ENCODE results near the gene SLC6A19. TPM values are rescaled to one million over a fixed set of nuclear protein-coding genes. Genes with fewer than 3 reads are reported as not detected.

SLC6A19 gene
- total and polyA plus RNA-seq, 10 of the 15 experiments (the other 5 are each of a cell fraction or from before 2014, with no cell fraction given) = 0.01 to 0.03 TPM; not detected in 8

DNA sequence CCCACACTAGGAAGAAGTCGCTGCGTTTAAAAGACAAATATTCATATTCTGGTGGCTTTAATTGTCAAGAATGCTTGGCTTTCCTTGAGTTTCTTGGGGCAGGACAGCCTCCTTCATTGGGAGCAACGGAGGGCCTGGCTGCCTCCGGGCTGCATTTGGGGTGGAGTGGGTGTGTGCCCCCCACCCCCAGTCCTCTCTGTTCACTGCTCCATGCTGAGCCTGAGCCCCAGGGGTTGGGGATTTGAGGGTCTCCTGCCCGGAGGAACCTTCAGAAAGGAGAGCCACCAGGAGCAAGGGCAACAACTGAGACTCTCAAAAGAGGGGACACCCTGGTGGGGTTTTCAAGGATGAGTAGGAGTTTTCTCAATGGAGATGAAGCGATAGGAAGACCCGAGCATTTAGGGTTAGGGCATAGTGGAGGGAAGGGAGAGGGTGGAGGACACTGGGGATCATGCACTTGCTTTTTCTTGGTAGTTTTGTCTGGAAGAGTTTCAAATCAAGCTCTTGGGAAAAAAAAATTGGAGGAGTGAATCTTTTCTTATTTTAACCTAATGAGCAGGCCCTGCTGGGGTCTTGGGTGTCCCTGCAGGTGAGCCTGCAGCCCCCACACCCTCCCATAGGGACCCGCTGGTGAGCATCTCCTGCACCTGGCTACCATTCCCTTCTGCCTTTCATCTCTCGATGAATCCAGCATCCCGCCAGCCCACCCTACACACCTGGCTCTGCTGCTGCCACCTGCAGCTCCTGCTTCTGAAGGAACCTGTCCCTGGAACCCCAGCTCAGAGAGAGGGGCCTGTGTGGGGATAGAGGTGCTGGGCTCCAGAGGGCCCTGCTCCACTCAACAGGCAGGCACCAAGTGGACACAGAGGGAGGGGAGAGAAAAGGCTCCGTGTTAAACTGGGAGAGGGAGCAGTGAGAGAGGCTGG is 4.1 kb downstream of the SLC6A19 start:
- H3K4me2 ChIP-seq (ENCODE audit: control insufficient read depth, insufficient read depth) = no peak overlapping the region
- ChIA-PET POLR2A (no interaction called here), RAD21 (ENCODE audit: unreplicated experiment) (no interaction called here), SMC1A (ENCODE audit: uncharacterized antibody, unreplicated experiment) (no interaction called here), CTCF (no interaction called here)
- H3K27me3 ChIP-seq (replicated peaks in 1 of 2; ENCODE audit: control insufficient read depth in 2 of 2, insufficient read depth in 2 of 2, low read length in 1 of 2) = no peaks in the 10 kb centered on the region
- H3K27ac ChIP-seq (ENCODE audit: control insufficient read depth, insufficient read depth) = no peak overlapping the region
- DNase-seq (ENCODE audit: low read depth, low spot score) (no peak), FAIRE-seq (no peak), ATAC-seq (no peak)
- TF ChIP-seq, protein P1, sequence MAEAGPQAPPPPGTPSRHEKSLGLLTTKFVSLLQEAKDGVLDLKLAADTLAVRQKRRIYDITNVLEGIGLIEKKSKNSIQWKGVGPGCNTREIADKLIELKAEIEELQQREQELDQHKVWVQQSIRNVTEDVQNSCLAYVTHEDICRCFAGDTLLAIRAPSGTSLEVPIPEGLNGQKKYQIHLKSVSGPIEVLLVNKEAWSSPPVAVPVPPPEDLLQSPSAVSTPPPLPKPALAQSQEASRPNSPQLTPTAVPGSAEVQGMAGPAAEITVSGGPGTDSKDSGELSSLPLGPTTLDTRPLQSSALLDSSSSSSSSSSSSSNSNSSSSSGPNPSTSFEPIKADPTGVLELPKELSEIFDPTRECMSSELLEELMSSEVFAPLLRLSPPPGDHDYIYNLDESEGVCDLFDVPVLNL (IDR thresholded peaks at IDR 0.05; ENCODE audit: low read depth, low read length) = no peak
- H3K4me3 ChIP-seq = no peak overlapping the region
- in situ Hi-C loops (cut with MboI) = no loop called here
- no TSS peak for BruUV-seq (replicated peaks)
- H3K36me3 ChIP-seq (ENCODE audit: control insufficient read depth in 2 of 2, insufficient read depth in 2 of 2, low read length in 1 of 2) = no peaks in the 10 kb centered on the region
- no peaks in the 10 kb centered on the region for H3K79me2 ChIP-seq (ENCODE audit: control insufficient read depth, insufficient read depth, low read length)
- no peak overlapping the region for H2AFZ ChIP-seq (ENCODE audit: control insufficient read depth, low read depth, low read length)
- H4K20me1 ChIP-seq (ENCODE audit: control insufficient read depth, insufficient read depth) = no peaks in the 10 kb centered on the region; the same call in 1 of the 2 replicates
- intact Hi-C loops (cut with micrococcal nuclease; ENCODE audit: unreplicated experiment) = no loop called here
- no peak overlapping the region for H3K9ac ChIP-seq (ENCODE audit: control insufficient read depth, insufficient read depth, low read length)
- no peaks in the 10 kb centered on the region for H3K9me3 ChIP-seq (replicated peaks; ENCODE audit: control insufficient read depth, insufficient read depth, low read length)
- H3K4me1 ChIP-seq (ENCODE audit: control insufficient read depth, insufficient read depth, low read length) = no peaks in the 10 kb centered on the region
- WGBS (ENCODE audit: insufficient coverage, insufficient replicate concordance, low lambda C conversion rate, missing lambda C conversion rate) = 30% methylated on average over 11 of the region's 11 CpGs

- no peak for DNase-seq (ENCODE audit: low read depth, low spot score)
- Histone ChIP-seq H2AFZ (ENCODE audit: control insufficient read depth, low read depth, low read length) (no peak overlapping the region), H3K4me3 (no peak overlapping the region), H3K27ac (ENCODE audit: control insufficient read depth, insufficient read depth) (no peak overlapping the region), H3K36me3 (ENCODE audit: control insufficient read depth in 2 of 2, insufficient read depth in 2 of 2, low read length in 1 of 2) (no peaks in the 10 kb centered on the region), H3K9me3 (replicated peaks; ENCODE audit: control insufficient read depth, insufficient read depth, low read length) (no peaks in the 10 kb centered on the region), H3K4me2 (ENCODE audit: control insufficient read depth, insufficient read depth) (no peak overlapping the region), H3K79me2 (ENCODE audit: control insufficient read depth, insufficient read depth, low read length) (no peaks in the 10 kb centered on the region), H4K20me1 (ENCODE audit: control insufficient read depth, insufficient read depth) (no peaks in the 10 kb centered on the region; the same call in 1 of the 2 replicates), H3K27me3 (replicated peaks in 1 of 2; ENCODE audit: control insufficient read depth in 2 of 2, insufficient read depth in 2 of 2, low read length in 1 of 2) (no peaks in the 10 kb centered on the region), H3K9ac (ENCODE audit: control insufficient read depth, insufficient read depth, low read length) (no peak overlapping the region), H3K4me1 (ENCODE audit: control insufficient read depth, insufficient read depth, low read length) (no peaks in the 10 kb centered on the region)
- ChIA-PET POLR2A (no interaction called here), RAD21 (ENCODE audit: unreplicated experiment) (no interaction called here), CTCF (no interaction called here), SMC1A (ENCODE audit: uncharacterized antibody, unreplicated experiment) (no interaction called here)
- BruUV-seq (replicated peaks) = no TSS peak
- no peak for FAIRE-seq
- WGBS (ENCODE audit: insufficient coverage, insufficient replicate concordance, low lambda C conversion rate, missing lambda C conversion rate) = 61% methylated on average over 39 of the region's 49 CpGs
- in situ Hi-C loops (cut with MboI) (no loop called here), intact Hi-C loops (cut with micrococcal nuclease; ENCODE audit: unreplicated experiment) (no loop called here)
- no peak for ATAC-seq
- TF ChIP-seq, protein P2, sequence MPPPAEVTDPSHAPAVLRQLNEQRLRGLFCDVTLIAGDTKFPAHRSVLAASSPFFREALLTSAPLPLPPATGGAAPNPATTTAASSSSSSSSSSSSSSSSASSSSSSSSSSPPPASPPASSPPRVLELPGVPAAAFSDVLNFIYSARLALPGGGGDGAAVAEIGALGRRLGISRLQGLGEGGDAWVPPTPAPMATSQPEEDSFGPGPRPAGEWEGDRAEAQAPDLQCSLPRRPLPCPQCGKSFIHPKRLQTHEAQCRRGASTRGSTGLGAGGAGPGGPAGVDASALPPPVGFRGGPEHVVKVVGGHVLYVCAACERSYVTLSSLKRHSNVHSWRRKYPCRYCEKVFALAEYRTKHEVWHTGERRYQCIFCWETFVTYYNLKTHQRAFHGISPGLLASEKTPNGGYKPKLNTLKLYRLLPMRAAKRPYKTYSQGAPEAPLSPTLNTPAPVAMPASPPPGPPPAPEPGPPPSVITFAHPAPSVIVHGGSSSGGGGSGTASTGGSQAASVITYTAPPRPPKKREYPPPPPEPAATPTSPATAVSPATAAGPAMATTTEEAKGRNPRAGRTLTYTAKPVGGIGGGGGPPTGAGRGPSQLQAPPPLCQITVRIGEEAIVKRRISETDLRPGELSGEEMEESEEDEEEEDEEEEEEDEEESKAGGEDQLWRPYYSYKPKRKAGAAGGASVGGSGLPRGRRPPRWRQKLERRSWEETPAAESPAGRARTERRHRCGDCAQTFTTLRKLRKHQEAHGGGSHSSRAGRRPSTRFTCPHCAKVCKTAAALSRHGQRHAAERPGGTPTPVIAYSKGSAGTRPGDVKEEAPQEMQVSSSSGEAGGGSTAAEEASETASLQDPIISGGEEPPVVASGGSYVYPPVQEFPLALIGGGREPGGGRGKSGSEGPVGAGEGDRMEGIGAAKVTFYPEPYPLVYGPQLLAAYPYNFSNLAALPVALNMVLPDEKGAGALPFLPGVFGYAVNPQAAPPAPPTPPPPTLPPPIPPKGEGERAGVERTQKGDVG (CRISPR knock-in tag; IDR thresholded peaks at IDR 0.05) = no peak
- no peak for TF ChIP-seq SIN3A (IDR thresholded peaks at IDR 0.05; ENCODE audit: low read depth, low read length)
- no peak for TF ChIP-seq DPF2 (IDR thresholded peaks at IDR 0.05)
- TF ChIP-seq SMARCA5 (IDR thresholded peaks at IDR 0.05) = no peak
- TF ChIP-seq POLR2A (IDR thresholded peaks at IDR 0.05; ENCODE audit: low read depth, low read length) = no peak
- TF ChIP-seq HDAC6 (IDR thresholded peaks at IDR 0.05; ENCODE audit: unreplicated experiment) = no peak
- no peak for TF ChIP-seq IRF3 (IDR thresholded peaks at IDR 0.05)
These were observed 5.4 kb downstream of the SLC6A19 start for GRCh38 chr5:1206521-1207412.

All from GM12878 (cell line).